Measurements from ENCODE around the gene RALGAPA2.

RALGAPA2 gene

GRCh38 chr20:20370094-20370575 is 342.3 kb downstream of the RALGAPA2 start:
- no peaks in the 10 kb centered on the region for H4K20me1 ChIP-seq (ENCODE audit: insufficient read depth, low read length, poor library complexity, severe bottlenecking)
- H3K79me2 ChIP-seq (ENCODE audit: insufficient read depth, low read length) = no peaks in the 10 kb centered on the region
- H3K9me2 ChIP-seq (replicated peaks; ENCODE audit: low read depth, low read length) = no peaks in the 10 kb centered on the region
- no peaks in the 10 kb centered on the region for H3K27me3 ChIP-seq (ENCODE audit: insufficient read depth, low read length, poor library complexity, severe bottlenecking)
- no peaks in the 10 kb centered on the region for H3K4me1 ChIP-seq (ENCODE audit: insufficient read depth, low read length, poor library complexity, severe bottlenecking)
- TF ChIP-seq EZH2phosphoT487 (IDR thresholded peaks at IDR 0.05; ENCODE audit: borderline replicate concordance) (no peak), CTCF (conservative IDR thresholded peaks at IDR 0.05; ENCODE audit: low read length) (no peak)
- no peak overlapping the region for H3K4me2 ChIP-seq (ENCODE audit: low read depth, low read length, poor library complexity, severe bottlenecking)
- no peaks in the 10 kb centered on the region for H3K9me3 ChIP-seq (ENCODE audit: insufficient read depth, low read depth, low read length)
- H3K36me3 ChIP-seq (ENCODE audit: insufficient read depth, low read length) = no peaks in the 10 kb centered on the region
- H3F3A ChIP-seq (ENCODE audit: low read depth) = no peaks in the 10 kb centered on the region
- no peak overlapping the region for H3K4me3 ChIP-seq (ENCODE audit: low read length, poor library complexity, severe bottlenecking)
- H2AFZ ChIP-seq (ENCODE audit: low read length) = no peak overlapping the region
- no peak overlapping the region for H3K9ac ChIP-seq (ENCODE audit: low read depth, low read length, poor library complexity, severe bottlenecking)

GRCh38 chr20:20369250-20370093 is 343.0 kb downstream of the RALGAPA2 start:
- Histone ChIP-seq H3K4me3 (ENCODE audit: low read length, poor library complexity, severe bottlenecking) (no peak overlapping the region), H3K9ac (ENCODE audit: low read depth, low read length, poor library complexity, severe bottlenecking) (no peak overlapping the region), H3K79me2 (ENCODE audit: insufficient read depth, low read length) (no peaks in the 10 kb centered on the region), H3F3A (ENCODE audit: low read depth) (no peaks in the 10 kb centered on the region), H3K36me3 (ENCODE audit: insufficient read depth, low read length) (no peaks in the 10 kb centered on the region), H3K27me3 (ENCODE audit: insufficient read depth, low read length, poor library complexity, severe bottlenecking) (no peaks in the 10 kb centered on the region), H3K4me2 (ENCODE audit: low read depth, low read length, poor library complexity, severe bottlenecking) (no peak overlapping the region), H3K9me3 (ENCODE audit: insufficient read depth, low read depth, low read length) (no peaks in the 10 kb centered on the region), H3K4me1 (ENCODE audit: insufficient read depth, low read length, poor library complexity, severe bottlenecking) (no peaks in the 10 kb centered on the region), H4K20me1 (ENCODE audit: insufficient read depth, low read length, poor library complexity, severe bottlenecking) (no peaks in the 10 kb centered on the region), H3K9me2 (replicated peaks; ENCODE audit: low read depth, low read length) (no peaks in the 10 kb centered on the region), H2AFZ (ENCODE audit: low read length) (no peak overlapping the region)
- TF ChIP-seq CTCF (conservative IDR thresholded peaks at IDR 0.05; ENCODE audit: low read length) (no peak), EZH2phosphoT487 (IDR thresholded peaks at IDR 0.05; ENCODE audit: borderline replicate concordance) (no peak)

- no peaks in the 10 kb centered on the region for H3K27me3 ChIP-seq (ENCODE audit: insufficient read depth, low read length, poor library complexity, severe bottlenecking)
Observed at GRCh38 chr20:20368418-20369249, 343.8 kb downstream of the RALGAPA2 start.

More at GRCh38 chr20:20368418-20369249, 343.8 kb downstream of the RALGAPA2 start:
- Histone ChIP-seq H3K9ac (ENCODE audit: low read depth, low read length, poor library complexity, severe bottlenecking) (no peak overlapping the region), H2AFZ (ENCODE audit: low read length) (no peak overlapping the region), H3K9me3 (ENCODE audit: insufficient read depth, low read depth, low read length) (no peaks in the 10 kb centered on the region), H3K36me3 (ENCODE audit: insufficient read depth, low read length) (no peaks in the 10 kb centered on the region), H3K4me2 (ENCODE audit: low read depth, low read length, poor library complexity, severe bottlenecking) (no peak overlapping the region), H3K4me1 (ENCODE audit: insufficient read depth, low read length, poor library complexity, severe bottlenecking) (no peaks in the 10 kb centered on the region), H3F3A (ENCODE audit: low read depth) (no peaks in the 10 kb centered on the region), H4K20me1 (ENCODE audit: insufficient read depth, low read length, poor library complexity, severe bottlenecking) (no peaks in the 10 kb centered on the region), H3K9me2 (replicated peaks; ENCODE audit: low read depth, low read length) (no peaks in the 10 kb centered on the region), H3K4me3 (ENCODE audit: low read length, poor library complexity, severe bottlenecking) (no peak overlapping the region), H3K79me2 (ENCODE audit: insufficient read depth, low read length) (no peaks in the 10 kb centered on the region)
- TF ChIP-seq CTCF (conservative IDR thresholded peaks at IDR 0.05; ENCODE audit: low read length) = no peak
- no peak for TF ChIP-seq EZH2phosphoT487 (IDR thresholded peaks at IDR 0.05; ENCODE audit: borderline replicate concordance)
